ENCODE results near the gene SHOC2.

The SHOC2 gene

GRCh38 chr10:110960333-110960712 is 40.9 kb downstream of the SHOC2 start:
- peaks cover 4% of the 10 kb centered on the region for H3K36me3 Mint-ChIP-seq (ENCODE audit: low read depth)
- no peak for DNase-seq
- TF ChIP-seq CTCF (IDR thresholded peaks at IDR 0.05) = no peak
- H3K27me3 Mint-ChIP-seq (ENCODE audit: low read depth, poor library complexity) = no peaks in the 10 kb centered on the region
- H3K4me1 Mint-ChIP-seq = peaks cover 11% of the 10 kb centered on the region
- H3K27ac Mint-ChIP-seq = no peak overlapping the region
- H3K4me3 Mint-ChIP-seq = no peak overlapping the region
- H3K9me3 Mint-ChIP-seq = no peaks in the 10 kb centered on the region

GRCh38 chr10:110962443-110962842 is 43.0 kb downstream of the SHOC2 start:
- Mint-ChIP-seq H3K9me3 (no peaks in the 10 kb centered on the region), H3K4me1 (peaks cover 11% of the 10 kb centered on the region), H3K27ac (no peak overlapping the region), H3K4me3 (no peak overlapping the region), H3K36me3 (ENCODE audit: low read depth) (no peaks in the 10 kb centered on the region), H3K27me3 (ENCODE audit: low read depth, poor library complexity) (no peaks in the 10 kb centered on the region)
- DNase-seq = no peak
- no peak for TF ChIP-seq CTCF (IDR thresholded peaks at IDR 0.05)

GRCh38 chr10:110963162-110963561 is 43.8 kb downstream of the SHOC2 start:
- Mint-ChIP-seq H3K4me1 (peaks cover 11% of the 10 kb centered on the region), H3K9me3 (no peaks in the 10 kb centered on the region), H3K4me3 (no peak overlapping the region), H3K27me3 (ENCODE audit: low read depth, poor library complexity) (no peaks in the 10 kb centered on the region), H3K27ac (no peak overlapping the region), H3K36me3 (ENCODE audit: low read depth) (no peaks in the 10 kb centered on the region)
- no peak for DNase-seq
- TF ChIP-seq CTCF (IDR thresholded peaks at IDR 0.05) = no peak

GRCh38 chr10:110964681-110965080 is 45.3 kb downstream of the SHOC2 start:
- no peak for TF ChIP-seq CTCF (IDR thresholded peaks at IDR 0.05)
- Mint-ChIP-seq H3K4me3 (no peak overlapping the region), H3K4me1 (peaks cover 11% of the 10 kb centered on the region), H3K36me3 (ENCODE audit: low read depth) (no peaks in the 10 kb centered on the region), H3K27ac (no peak overlapping the region), H3K27me3 (ENCODE audit: low read depth, poor library complexity) (no peaks in the 10 kb centered on the region), H3K9me3 (no peaks in the 10 kb centered on the region)
- DNase-seq = no peak

GRCh38 chr10:110965216-110965615 is 45.8 kb downstream of the SHOC2 start:
- no peak for DNase-seq
- TF ChIP-seq CTCF (IDR thresholded peaks at IDR 0.05) = no peak

GRCh38 chr10:110966146-110966545 is 46.7 kb downstream of the SHOC2 start:
- Mint-ChIP-seq H3K9me3 (no peaks in the 10 kb centered on the region), H3K36me3 (ENCODE audit: low read depth) (no peaks in the 10 kb centered on the region), H3K4me3 (no peak overlapping the region), H3K27ac (no peak overlapping the region), H3K4me1 (peaks cover 11% of the 10 kb centered on the region), H3K27me3 (ENCODE audit: low read depth, poor library complexity) (no peaks in the 10 kb centered on the region)
- DNase-seq = no peak
- no peak for TF ChIP-seq CTCF (IDR thresholded peaks at IDR 0.05)

More at GRCh38 chr10:110965216-110965615, 45.8 kb downstream of the SHOC2 start:
- peaks cover 11% of the 10 kb centered on the region for H3K4me1 Mint-ChIP-seq
- no peak overlapping the region for H3K4me3 Mint-ChIP-seq
- H3K27me3 Mint-ChIP-seq (ENCODE audit: low read depth, poor library complexity) = no peaks in the 10 kb centered on the region
- H3K9me3 Mint-ChIP-seq = no peaks in the 10 kb centered on the region
- no peak overlapping the region for H3K27ac Mint-ChIP-seq
- no peaks in the 10 kb centered on the region for H3K36me3 Mint-ChIP-seq (ENCODE audit: low read depth)

Measured in nephron progenitor cell (in vitro differentiated cells).